H9 (cell line): ENCODE measurements around the gene VEGFA. TPM values are rescaled to one million over a fixed set of nuclear protein-coding genes. Genes with fewer than 3 reads are reported as not detected.

ENCODE experiments used
- DNase-seq: peaks from one replicate; pipeline ENCODE4 v3.0.0-alpha.2; 2017
- H2AFZ ChIP-seq: one replicate; pipeline ENCODE4 v1.6.1; 2013; ENCODE audit warnings: mild to moderate bottlenecking, low read length, control low read depth, moderate library complexity
- H2AK5ac ChIP-seq: 2 replicates; pipeline ENCODE4 v1.6.1; 2013; ENCODE audit warnings: low read length, control low read depth, mixed read lengths; ENCODE audit not compliant: insufficient read length
- H2BK120ac ChIP-seq: one replicate; pipeline ENCODE4 v1.6.1; 2013; ENCODE audit warnings: low read depth, mild to moderate bottlenecking, low read length, control low read depth, inconsistent platforms; ENCODE audit not compliant: poor library complexity, severe bottlenecking
- H2BK12ac ChIP-seq: 2 replicates; pipeline ENCODE4 v1.6.1; 2013; ENCODE audit warnings: low read length, control low read depth, mixed read lengths, low read depth; ENCODE audit not compliant: insufficient read length
- H2BK15ac ChIP-seq: 2 replicates; pipeline ENCODE4 v1.6.1; 2013; ENCODE audit warnings: low read depth, low read length, control low read depth
- H2BK20ac ChIP-seq: one replicate; pipeline ENCODE4 v1.6.1; 2013; ENCODE audit warnings: low read depth, mild to moderate bottlenecking, low read length, control low read depth, inconsistent platforms; ENCODE audit not compliant: poor library complexity, severe bottlenecking
- H2BK5ac ChIP-seq: 2 replicates; pipeline ENCODE4 v1.6.1; 2013; ENCODE audit warnings: low read length, control low read depth, mixed read lengths; ENCODE audit not compliant: insufficient read length
- H3K14ac ChIP-seq: 2 replicates; pipeline ENCODE4 v1.6.1; 2013; ENCODE audit warnings: low read length, control low read depth; ENCODE audit not compliant: insufficient read depth
- H3K18ac ChIP-seq: 2 replicates; pipeline ENCODE4 v1.6.1; 2013; ENCODE audit warnings: low read depth, mild to moderate bottlenecking, mixed read lengths, low read length, control low read depth; ENCODE audit not compliant: insufficient read length
- H3K23ac ChIP-seq: 2 replicates; pipeline ENCODE4 v1.6.1; 2013; ENCODE audit warnings: low read length, control low read depth, mixed read lengths, low read depth; ENCODE audit not compliant: insufficient read length
- H3K23me2 ChIP-seq: 2 replicates; pipeline ENCODE4 v1.6.1; 2013; ENCODE audit warnings: low read depth, mild to moderate bottlenecking, mixed read lengths, low read length, control low read depth; ENCODE audit not compliant: insufficient read length, poor library complexity, severe bottlenecking
- H3K27ac ChIP-seq: 2 replicates; pipeline ENCODE4 v1.5.1; 2013; ENCODE audit warnings: low read length, control low read depth, mixed read lengths, low read depth; ENCODE audit not compliant: insufficient read length
- H3K27me3 ChIP-seq: 2 replicates; pipeline ENCODE4 v1.6.1; 2013; ENCODE audit warnings: low read length, control low read depth, inconsistent platforms; ENCODE audit not compliant: insufficient read depth
- H3K4ac ChIP-seq: 2 replicates; pipeline ENCODE4 v1.6.1; 2013; ENCODE audit warnings: low read depth, mild to moderate bottlenecking, control low read depth, inconsistent platforms, low read length, moderate library complexity
- H3K4me1 ChIP-seq: 2 replicates; pipeline ENCODE4 v1.6.1; 2013; ENCODE audit warnings: low read length, control low read depth, inconsistent platforms; ENCODE audit not compliant: insufficient read depth
- H3K4me2 ChIP-seq: 2 replicates; pipeline ENCODE4 v1.6.1; 2013; ENCODE audit warnings: low read length, control low read depth, mixed read lengths; ENCODE audit not compliant: insufficient read length, insufficient read depth
- H3K56ac ChIP-seq: 2 replicates; pipeline ENCODE4 v1.6.1; 2013; ENCODE audit warnings: low read depth, mild to moderate bottlenecking, mixed read lengths, low read length, control low read depth; ENCODE audit not compliant: insufficient read length
- H3K79me1 ChIP-seq: 2 replicates; pipeline ENCODE4 v1.6.1; 2013; ENCODE audit warnings: low read depth, mild to moderate bottlenecking, moderate library complexity, low read length, control low read depth, inconsistent platforms; ENCODE audit not compliant: insufficient read depth, poor library complexity, severe bottlenecking
- H3K79me2 ChIP-seq: 2 replicates; pipeline ENCODE4 v1.6.1; 2013; ENCODE audit warnings: low read length, control low read depth, inconsistent platforms; ENCODE audit not compliant: insufficient read depth
- H3K9ac ChIP-seq: 2 replicates; pipeline ENCODE4 v1.6.1; 2013; ENCODE audit warnings: low read length, control low read depth, mixed read lengths; ENCODE audit not compliant: insufficient read length; ENCODE audit errors: extremely low read depth
- H3K9me3 ChIP-seq: one replicate; pipeline ENCODE4 v1.6.1; 2013; ENCODE audit warnings: low read depth, low read length, inconsistent platforms; ENCODE audit not compliant: control insufficient read depth
- H3T11ph ChIP-seq: one replicate; pipeline ENCODE4 v1.6.1; 2013; ENCODE audit warnings: mild to moderate bottlenecking, low read length, control low read depth, inconsistent platforms
- H4K20me1 ChIP-seq: one replicate; pipeline ENCODE4 v1.6.1; 2013; ENCODE audit not compliant: control insufficient read depth, insufficient read length, insufficient read depth
- H4K5ac ChIP-seq: 2 replicates; pipeline ENCODE4 v1.6.1; 2013; ENCODE audit warnings: low read depth, mild to moderate bottlenecking, mixed read lengths, low read length, control low read depth; ENCODE audit not compliant: insufficient read length
- H4K8ac ChIP-seq: replicated peaks from 2 replicates; pipeline ENCODE4 v1.6.1; 2013; ENCODE audit warnings: low read length, control low read depth, mixed read lengths, low read depth; ENCODE audit not compliant: insufficient read length
- H4K91ac ChIP-seq: 2 replicates; pipeline ENCODE4 v1.6.1; 2013; ENCODE audit warnings: low read depth, mild to moderate bottlenecking, moderate library complexity, mixed read lengths, low read length, control low read depth; ENCODE audit not compliant: insufficient read length
- H3K27ac Mint-ChIP-seq, 3 experiments: 2 replicates in 2 of 3; 3 replicates in 1 of 3; pipeline ENCODE4 v1.8.0; 2020 to 2021; ENCODE audit warnings: mixed read lengths in 3 of 3, mild to moderate bottlenecking in 1 of 3, moderate library complexity in 1 of 3
- H3K27me3 Mint-ChIP-seq: 2 replicates; pipeline ENCODE4 v1.8.0; 2021; ENCODE audit warnings: low read depth, mild to moderate bottlenecking, moderate library complexity, mixed read lengths
- H3K36me3 Mint-ChIP-seq, 3 experiments: 2 replicates in 2 of 3; 3 replicates in 1 of 3; pipeline ENCODE4 v1.8.0; 2020 to 2021; ENCODE audit warnings: low read depth in 3 of 3, mixed read lengths in 3 of 3; ENCODE audit not compliant: insufficient read depth in 1 of 3
- H3K4me1 Mint-ChIP-seq, 2 experiments: 2 replicates each; pipeline ENCODE4 v1.8.0; 2020; ENCODE audit warnings: mixed read lengths in 2 of 2
- H3K4me3 Mint-ChIP-seq, 2 experiments: 2 replicates in 1 of 2; 3 replicates in 1 of 2; pipeline ENCODE4 v1.8.0; 2020 to 2021; ENCODE audit warnings: mild to moderate bottlenecking in 2 of 2, mixed read lengths in 2 of 2, moderate library complexity in 1 of 2
- H3K9me3 Mint-ChIP-seq, 2 experiments: 2 replicates in 1 of 2; 3 replicates in 1 of 2; pipeline ENCODE4 v1.8.0; 2020; ENCODE audit warnings: mild to moderate bottlenecking in 2 of 2, mixed read lengths in 2 of 2, moderate library complexity in 1 of 2
- WGBS: extraction: QIAGEN DNeasy Blood & Tissue Kit; methylation state at CpG from one replicate; pipeline ENCODE4 v1.1.7; 2013; ENCODE audit warnings: missing lambda C conversion rate, low lambda C conversion rate, mixed read lengths; ENCODE audit not compliant: insufficient read length; ENCODE audit errors: extremely low coverage; 5-methylcytosine and 5-hydroxymethylcytosine counted together
- total RNA-seq: library from RNA; stranded (reverse); gene quantifications from 2 replicates; pipeline ENCODE4 v1.2.1, GENCODE V29; 2021
- TF ChIP-seq, protein P1 (sequence below): fragments of 200-600 bp; sonication (generic); conservative IDR thresholded peaks from 3 replicates; pipeline ENCODE4 v1.8.0; 2021; ENCODE audit warnings: antibody characterized with exemption, mild to moderate bottlenecking

The VEGFA gene
- total RNA-seq, 1 experiment from 2014 or later, result 47.9 TPM

GRCh38 chr6:43729537-43729936, 40.5 kb upstream of the VEGFA start:
- Histone ChIP-seq H4K91ac (no peak overlapping the region), H4K5ac (no peak overlapping the region), H3K4me1 (no peaks in the 10 kb centered on the region), H2BK12ac (no peak overlapping the region), H3K18ac (no peak overlapping the region), H2AK5ac (no peak overlapping the region), H2BK120ac (no peak overlapping the region), H3K4ac (no peak overlapping the region), H4K20me1 (no peaks in the 10 kb centered on the region), H3K14ac (no peak overlapping the region), H3K23ac (no peak overlapping the region), H3K9ac (no peak overlapping the region), H4K8ac (no peak overlapping the region), H2BK20ac (no peak overlapping the region), H3K27me3 (no peaks in the 10 kb centered on the region), H3K9me3 (no peaks in the 10 kb centered on the region), H3K56ac (no peak overlapping the region), H3T11ph (no peak overlapping the region), H3K23me2 (no peaks in the 10 kb centered on the region), H2BK5ac (no peak overlapping the region), H3K4me2 (no peak overlapping the region), H3K79me1 (no peaks in the 10 kb centered on the region), H3K27ac (no peak overlapping the region), H2BK15ac (no peak overlapping the region), H2AFZ (no peak overlapping the region), H3K79me2 (no peaks in the 10 kb centered on the region)
- WGBS, result no CpG with 5 or more reads among the region's 6 CpGs
- Mint-ChIP-seq H3K27me3 (peaks cover 3% of the 10 kb centered on the region), H3K4me1 (peaks cover 7 to 14% of the 10 kb centered on the region in 2 experiments), H3K4me3 (no peak overlapping the region), H3K9me3 (peaks cover 14 to 15% of the 10 kb centered on the region in 2 experiments), H3K36me3 (peaks cover 0 to 12% (median 0%) of the 10 kb centered on the region in 3 experiments; a peak in 3 of 7 replicates), H3K27ac (no peak overlapping the region)
- DNase-seq, result no peak
- TF ChIP-seq, protein P1, sequence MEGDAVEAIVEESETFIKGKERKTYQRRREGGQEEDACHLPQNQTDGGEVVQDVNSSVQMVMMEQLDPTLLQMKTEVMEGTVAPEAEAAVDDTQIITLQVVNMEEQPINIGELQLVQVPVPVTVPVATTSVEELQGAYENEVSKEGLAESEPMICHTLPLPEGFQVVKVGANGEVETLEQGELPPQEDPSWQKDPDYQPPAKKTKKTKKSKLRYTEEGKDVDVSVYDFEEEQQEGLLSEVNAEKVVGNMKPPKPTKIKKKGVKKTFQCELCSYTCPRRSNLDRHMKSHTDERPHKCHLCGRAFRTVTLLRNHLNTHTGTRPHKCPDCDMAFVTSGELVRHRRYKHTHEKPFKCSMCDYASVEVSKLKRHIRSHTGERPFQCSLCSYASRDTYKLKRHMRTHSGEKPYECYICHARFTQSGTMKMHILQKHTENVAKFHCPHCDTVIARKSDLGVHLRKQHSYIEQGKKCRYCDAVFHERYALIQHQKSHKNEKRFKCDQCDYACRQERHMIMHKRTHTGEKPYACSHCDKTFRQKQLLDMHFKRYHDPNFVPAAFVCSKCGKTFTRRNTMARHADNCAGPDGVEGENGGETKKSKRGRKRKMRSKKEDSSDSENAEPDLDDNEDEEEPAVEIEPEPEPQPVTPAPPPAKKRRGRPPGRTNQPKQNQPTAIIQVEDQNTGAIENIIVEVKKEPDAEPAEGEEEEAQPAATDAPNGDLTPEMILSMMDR, result no peak
